22Rv1 (cell line): ENCODE measurements around the gene AGBL2.

Experiments
- CTCF ChIP-seq: fragments of 450-650 bp; IDR thresholded peaks from 2 replicates; pipeline ENCODE4 v1.5.1; 2017; ENCODE audit warnings: mild to moderate bottlenecking
- ZFX ChIP-seq: fragments of 450-650 bp; IDR thresholded peaks from 2 replicates; pipeline ENCODE4 v1.6.1; 2017; ENCODE audit warnings: antibody characterized with exemption, borderline replicate concordance

DNA sequence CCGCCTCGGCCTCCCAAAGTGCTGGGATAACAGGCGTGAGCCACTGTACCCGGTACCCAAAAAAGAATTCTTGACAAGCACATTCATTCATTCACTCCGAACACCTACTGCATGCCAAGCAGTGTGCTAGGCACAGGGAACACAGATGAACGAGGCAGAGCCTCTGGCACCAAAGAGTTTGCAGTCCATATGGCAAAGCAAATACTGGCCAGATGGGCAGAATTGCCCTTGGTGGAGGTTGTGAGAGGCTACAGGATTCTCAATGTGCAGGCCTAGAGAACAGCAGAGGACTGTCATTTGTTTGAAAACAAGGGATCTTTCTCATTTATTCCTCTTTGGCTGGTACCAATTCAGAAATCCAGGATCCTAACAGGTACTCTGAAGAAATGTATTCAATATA lies 45.3 kb downstream of the AGBL2 start:
- TF ChIP-seq CTCF: no peak
- TF ChIP-seq ZFX: no peak
